Measurements from ENCODE around the gene TBC1D22A.

Gene TBC1D22A

GRCh38 chr22:47082505-47082904 is 320.1 kb downstream of the TBC1D22A start:
- DNase-seq (ENCODE audit: low spot score) = no peak

DNA sequence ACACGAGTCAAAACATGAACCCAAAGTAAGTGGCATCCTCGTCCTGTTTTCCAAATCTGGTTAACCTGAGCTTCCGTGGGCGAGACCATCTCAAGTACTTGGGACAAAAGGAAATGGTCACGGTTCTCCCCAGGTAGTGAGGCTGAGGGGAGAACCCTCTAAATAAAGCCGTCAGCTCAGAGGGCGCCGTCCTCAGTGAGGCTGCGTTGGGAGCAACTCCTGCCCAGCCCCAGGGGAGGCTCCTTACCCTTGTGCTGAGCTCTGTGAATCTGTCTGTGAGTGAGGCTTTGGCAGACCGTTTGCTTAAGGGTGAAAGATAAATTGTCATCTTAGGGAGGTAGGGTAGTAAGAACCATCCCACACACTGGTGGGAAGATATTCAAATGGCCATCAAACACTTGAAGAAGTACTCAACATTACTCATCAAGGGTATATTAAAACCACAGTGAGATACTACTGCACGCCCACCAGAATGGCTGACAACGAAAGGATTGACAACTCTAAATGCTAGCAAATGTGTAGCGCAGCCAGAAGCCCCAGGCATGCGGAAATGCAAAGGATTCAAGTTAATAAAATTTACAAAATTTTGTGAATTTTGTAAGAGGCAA is 321.0 kb downstream of the TBC1D22A start:
- no peak for DNase-seq (ENCODE audit: low spot score)

- DNase-seq (ENCODE audit: low spot score) = no peak
Measured at GRCh38 chr22:47084226-47084625, 321.8 kb downstream of the TBC1D22A start.

DNA sequence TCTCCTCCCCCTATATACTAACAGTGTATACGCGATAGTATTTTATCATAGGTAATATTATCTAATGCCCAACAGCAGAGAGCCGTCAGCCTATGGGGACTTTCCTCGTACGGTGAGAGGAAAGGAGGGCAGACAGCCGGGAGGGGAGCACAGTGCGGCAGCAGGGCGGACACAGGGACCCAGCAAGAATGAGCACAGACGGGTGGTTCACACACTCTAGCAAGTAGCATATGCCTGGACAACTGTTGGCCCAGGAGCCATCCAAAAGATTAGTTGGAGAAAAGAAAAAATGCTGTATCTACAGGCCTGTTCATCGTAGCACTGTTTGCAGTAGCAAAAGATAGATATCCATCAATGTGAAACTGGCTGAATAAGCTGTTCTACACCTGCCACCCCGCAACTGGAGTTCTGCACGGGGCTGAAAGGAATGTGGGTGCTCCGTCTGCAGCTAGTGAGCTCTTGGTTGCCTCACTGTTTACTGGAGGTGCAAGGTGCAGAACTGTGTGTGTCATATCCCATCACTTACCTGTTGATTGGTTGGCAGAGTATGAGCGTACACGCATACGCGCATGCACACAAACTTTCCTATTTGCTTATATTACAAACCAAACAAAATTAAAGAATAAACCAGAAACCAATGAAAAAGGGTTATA is 324.3 kb downstream of the TBC1D22A start:
- DNase-seq (ENCODE audit: low spot score) = no peak

- DNase-seq (ENCODE audit: low spot score) = no peak
Measured at GRCh38 chr22:47088480-47089158, 326.2 kb downstream of the TBC1D22A start.

DNA sequence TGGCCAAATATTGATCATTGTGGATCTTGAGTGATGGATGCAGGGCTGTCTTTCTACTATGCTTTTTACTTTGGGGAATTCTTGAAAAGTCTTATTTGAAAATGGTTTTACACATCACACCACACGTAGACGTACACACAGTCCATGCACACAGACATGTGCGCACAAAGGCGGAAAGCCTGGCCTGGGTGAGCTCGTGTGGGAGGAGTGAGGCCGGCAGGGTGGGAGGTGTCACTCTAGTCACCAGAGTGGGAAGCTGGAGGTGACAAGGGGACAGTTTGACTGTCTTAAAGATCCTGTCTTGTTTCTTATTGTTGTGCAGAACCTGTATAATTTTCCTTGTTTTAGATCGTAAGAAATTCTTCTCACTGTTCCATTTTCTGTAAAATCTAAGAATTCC is 326.9 kb downstream of the TBC1D22A start:
- DNase-seq (ENCODE audit: low spot score) = no peak

DNA sequence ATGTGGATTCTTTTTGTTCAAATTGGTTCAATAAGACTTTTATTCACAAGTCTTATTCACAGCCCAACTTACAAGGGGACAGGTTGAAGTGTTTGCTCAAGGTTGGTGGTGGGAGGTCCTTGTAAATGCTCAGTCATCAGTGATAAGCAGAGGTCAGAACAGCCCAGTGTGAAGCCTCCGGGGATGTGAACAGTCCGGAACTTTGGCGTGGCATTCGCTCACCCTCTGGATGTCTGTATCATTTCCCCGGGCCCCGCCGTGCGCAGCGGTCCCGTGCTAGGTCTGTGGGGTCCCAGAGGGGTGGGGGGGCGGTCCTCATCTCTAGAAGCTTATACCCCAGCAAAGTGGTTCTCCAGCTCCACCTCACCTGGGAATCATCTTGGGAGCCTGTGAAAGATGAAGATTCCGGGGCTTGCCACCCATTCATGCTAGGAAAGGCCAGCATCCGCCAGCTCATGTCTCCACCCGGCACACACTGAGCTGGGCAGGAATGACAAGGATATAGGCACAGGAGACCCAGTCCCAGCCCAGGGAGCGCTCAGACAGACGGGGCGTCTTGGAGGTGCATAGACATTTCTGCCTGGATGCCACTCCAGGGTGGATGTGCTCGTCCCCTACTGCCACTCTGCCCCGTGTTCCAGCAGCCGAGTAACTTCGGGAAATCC is 327.5 kb downstream of the TBC1D22A start:
- no peak for DNase-seq (ENCODE audit: low spot score)

DNA sequence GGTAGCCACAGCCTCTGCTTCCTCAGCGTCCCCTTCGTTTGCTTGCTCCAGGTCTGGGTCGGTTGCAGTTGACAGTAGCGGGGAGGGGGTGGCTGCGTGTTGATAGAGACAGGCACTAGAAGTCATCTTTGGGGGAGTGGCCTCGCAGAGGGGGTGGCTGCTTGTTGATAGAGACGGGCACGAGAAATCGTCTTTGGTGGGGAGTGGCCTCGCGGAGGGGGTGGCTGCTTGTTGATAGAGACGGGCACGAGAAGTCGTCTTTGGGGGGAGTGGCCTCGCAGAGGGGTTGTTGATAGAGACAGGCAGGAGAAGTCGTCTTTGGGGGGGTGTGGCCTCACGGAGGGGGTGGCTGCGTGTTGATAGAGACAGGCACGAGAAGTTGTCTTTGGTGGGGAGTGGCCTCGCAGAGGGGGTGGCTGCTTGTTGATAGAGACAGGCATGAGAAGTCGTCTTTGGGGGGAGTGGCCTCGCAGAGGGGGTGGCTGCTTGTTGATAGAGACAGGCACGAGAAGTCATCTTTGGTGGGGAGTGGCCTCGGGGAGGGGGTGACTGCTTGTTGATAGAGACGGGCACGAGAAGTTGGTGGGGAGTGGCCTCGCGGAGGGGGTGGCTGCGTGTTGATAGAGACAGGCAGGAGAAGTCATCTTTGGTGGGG is 328.3 kb downstream of the TBC1D22A start:
- no peak for DNase-seq (ENCODE audit: low spot score)

GRCh38 chr22:47091246-47091651 is 328.8 kb downstream of the TBC1D22A start:
- DNase-seq (ENCODE audit: low spot score) = no peak

GRCh38 chr22:47091921-47092700 is 329.7 kb downstream of the TBC1D22A start:
- DNase-seq (ENCODE audit: low spot score) = no peak

- peak; percentile 64 for DNase-seq (ENCODE audit: low spot score)
Measured at GRCh38 chr22:47092896-47093311, 330.5 kb downstream of the TBC1D22A start.

GRCh38 chr22:47093720-47094119 is 331.3 kb downstream of the TBC1D22A start:
- DNase-seq (ENCODE audit: low spot score) = no peak

DNA sequence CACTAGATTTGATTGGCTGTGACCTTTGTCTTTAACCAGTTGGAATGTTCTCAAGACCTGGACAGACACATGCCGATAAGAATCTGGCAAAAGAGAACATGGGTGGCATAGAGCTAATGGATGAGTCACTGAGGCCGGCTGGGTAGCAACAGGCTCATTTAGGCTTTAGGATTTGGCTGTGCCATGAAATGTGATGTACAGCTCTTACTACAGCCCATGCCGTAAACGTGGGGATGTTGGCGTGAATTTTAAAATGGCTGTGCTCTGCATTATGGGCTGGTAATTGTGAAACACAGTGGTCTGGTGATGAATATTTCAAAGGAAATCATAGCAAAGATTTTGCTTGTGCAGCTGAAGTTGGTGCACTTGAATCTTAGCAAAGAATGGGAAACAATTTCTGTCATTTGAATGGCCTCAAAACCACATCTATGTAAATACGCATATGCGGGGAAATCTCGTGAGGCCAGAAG is 332.4 kb downstream of the TBC1D22A start:
- no peak for DNase-seq (ENCODE audit: low spot score)

DNA sequence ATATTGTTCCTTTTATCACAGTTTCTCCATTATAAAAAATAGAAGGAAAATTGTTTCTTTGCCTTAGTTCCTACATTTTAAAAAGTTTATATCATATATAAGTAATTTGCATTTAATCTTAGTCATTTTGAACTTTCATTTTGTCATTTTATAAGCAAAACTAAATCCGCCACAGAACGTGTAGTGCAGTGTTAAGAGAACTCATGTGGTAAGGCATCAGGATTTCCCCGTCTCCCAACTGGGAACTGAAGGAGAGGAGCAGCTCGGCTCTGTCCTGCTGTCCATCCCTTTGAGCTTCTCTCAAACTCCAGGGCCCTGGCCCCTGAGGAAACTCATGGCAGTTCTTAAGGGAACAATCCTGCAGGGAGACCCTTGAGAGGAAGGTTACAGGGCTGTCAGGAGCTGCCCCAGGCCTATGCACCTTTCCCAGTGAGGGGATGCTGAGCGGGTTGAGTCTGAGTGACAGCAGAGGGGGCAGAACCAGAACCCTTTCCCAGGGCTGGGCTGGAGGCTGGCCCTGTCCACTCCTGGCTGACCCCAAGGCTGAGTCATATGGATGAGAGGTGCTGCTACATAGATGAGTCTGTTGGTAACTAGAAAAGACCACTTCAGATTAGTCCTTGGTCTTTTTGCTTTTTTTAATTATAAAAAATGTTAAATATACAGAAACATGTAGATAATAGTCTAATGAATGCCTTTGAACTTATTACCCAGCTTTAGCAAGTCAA is 333.1 kb downstream of the TBC1D22A start:
- DNase-seq (ENCODE audit: low spot score) = no peak

DNA sequence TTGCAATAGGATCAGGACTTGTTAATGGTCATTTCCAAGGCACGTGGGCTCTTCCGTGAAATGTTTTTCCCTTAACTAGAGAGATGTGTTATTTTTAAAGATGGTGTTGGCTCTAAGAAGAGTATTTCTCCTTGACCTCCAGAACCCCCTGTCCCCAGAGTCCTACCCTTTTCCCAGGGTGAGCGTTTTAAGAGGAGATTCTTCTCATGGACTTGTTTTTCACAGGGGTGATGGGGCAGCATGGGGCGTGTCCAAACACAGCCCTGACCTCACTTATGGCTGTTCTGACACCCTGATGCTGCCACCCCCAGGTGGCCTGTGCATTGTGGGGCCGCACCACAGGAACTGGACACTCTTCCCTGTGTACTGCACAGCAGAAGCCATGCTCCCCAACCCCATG is 335.7 kb downstream of the TBC1D22A start:
- DNase-seq (ENCODE audit: low spot score) = no peak

DNA sequence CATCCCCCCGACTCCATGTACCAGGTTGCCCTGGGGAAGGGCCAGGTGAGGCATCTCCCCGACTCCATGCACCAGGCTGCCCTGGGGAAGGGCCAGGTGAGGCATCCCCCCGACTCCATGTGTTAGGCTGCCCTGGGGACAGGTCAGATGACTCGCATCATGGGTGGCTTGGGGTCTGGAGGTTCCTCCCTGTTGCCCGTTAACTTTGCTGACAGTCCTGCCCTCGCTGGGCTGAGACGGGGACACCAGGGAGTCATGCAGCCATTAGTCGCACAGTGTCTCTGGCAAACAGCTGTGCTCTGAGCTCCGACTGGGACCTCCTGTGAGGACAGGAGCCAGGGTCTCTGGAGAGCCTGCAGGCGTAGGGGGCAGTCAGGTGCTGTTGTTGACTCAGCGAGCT is 336.1 kb downstream of the TBC1D22A start:
- DNase-seq (ENCODE audit: low spot score) = no peak

DNA sequence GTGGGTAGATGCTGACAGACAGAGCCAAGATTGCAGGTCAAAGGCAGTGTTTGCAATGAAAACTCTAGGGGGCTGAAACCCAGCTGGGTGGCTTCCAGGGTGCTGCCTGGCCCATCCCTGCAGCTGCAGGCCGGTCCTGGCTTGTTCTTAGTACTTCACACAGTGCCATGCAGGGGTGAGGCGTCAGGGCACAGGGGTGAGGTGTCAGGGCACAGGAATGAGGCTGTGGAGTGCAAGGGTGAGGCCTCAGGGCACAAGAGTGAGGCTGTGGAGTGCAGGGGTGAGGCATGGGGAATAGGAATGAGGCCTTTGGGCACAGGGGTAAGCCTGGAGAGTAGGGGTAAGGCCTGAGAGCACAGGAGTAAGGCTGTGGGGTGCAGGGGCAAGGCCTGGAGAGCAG is 337.6 kb downstream of the TBC1D22A start:
- no peak for DNase-seq (ENCODE audit: low spot score)

GRCh38 chr22:47100646-47101200 is 338.3 kb downstream of the TBC1D22A start:
- DNase-seq (ENCODE audit: low spot score) = no peak

DNA sequence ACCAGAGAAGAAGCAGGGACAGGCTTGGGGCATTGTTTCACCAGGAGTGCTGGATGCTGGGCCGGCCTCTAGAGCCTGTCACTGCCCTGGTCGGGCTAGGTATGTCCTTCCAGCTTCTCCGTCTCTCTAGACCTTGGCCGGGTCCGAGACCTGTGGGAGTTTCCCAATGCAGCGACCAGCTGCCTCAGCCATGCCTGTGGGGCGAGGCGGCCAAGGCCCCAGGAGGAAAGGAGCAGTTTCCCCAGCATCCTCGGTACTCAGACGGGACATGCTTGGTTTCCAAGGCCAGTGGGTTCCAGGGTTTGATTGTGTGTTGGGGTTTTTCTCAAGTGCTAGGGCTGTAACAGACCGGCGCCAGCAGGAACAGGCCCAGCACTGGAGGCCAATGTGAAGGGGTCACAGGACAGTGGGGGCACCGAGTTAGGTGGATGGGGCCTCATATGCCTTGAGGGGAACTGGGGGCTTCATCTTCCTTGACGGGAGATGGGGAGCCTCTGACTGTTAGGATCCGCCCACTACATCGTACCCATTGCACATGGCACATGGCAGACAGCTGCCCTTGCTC is 339.0 kb downstream of the TBC1D22A start:
- DNase-seq (ENCODE audit: low spot score) = no peak

- no peak for DNase-seq (ENCODE audit: low spot score)
Measured at GRCh38 chr22:47102081-47102480, 339.6 kb downstream of the TBC1D22A start.

Data from putamen (tissue), 1 donor.